Cardiac muscle cell (in vitro differentiated cells and primary cell): Measurements from ENCODE around the gene GABRB3. TPM values are rescaled to one million over a fixed set of nuclear protein-coding genes. Genes with fewer than 3 reads are reported as not detected.
A peak's percentile ranks its signal among the peaks of the same experiment; 100 is the strongest.

Experiments used
- DNase-seq, 2 donors: peaks; one replicate each; pipeline versions ENCODE4 v3.0.0 to v3.0.0-alpha.2; 2010 to 2017; ENCODE audit warnings: low read depth in 1 of 2, low spot score in 1 of 2
- H3K27ac ChIP-seq: fragments of 200-600 bp; sonication (generic); 2 replicates; pipeline ENCODE4 v1.5.1; 2016
- H3K27me3 ChIP-seq: fragments of 200-600 bp; sonication (generic); 2 replicates; pipeline ENCODE4 v1.6.0; 2016; ENCODE audit warnings: control low read depth
- H3K36me3 ChIP-seq: fragments of 200-600 bp; sonication (generic); 2 replicates; pipeline ENCODE4 v1.5.1; 2016; ENCODE audit warnings: control low read depth
- H3K4me1 ChIP-seq: fragments of 200-600 bp; sonication (generic); 2 replicates; pipeline ENCODE4 v1.8.1; 2017; ENCODE audit warnings: low read depth, mild to moderate bottlenecking, mixed run types
- H3K4me3 ChIP-seq: fragments of 200-600 bp; sonication (generic); 2 replicates; pipeline ENCODE4 v1.5.1; 2016; ENCODE audit warnings: mild to moderate bottlenecking
- H3K9me3 ChIP-seq: fragments of 200-600 bp; sonication (generic); 2 replicates; pipeline ENCODE4 v1.5.1; 2017; ENCODE audit warnings: low read depth, mild to moderate bottlenecking, control low read depth
- polyA plus RNA-seq: library from polyadenylated mRNA; unstranded; fragments of >200 nt; fragmentation: Nextera tagmentation; extraction: Ambion mirVana; gene quantifications from 2 replicates; pipeline ENCODE4 v1.2.1, GENCODE V29; 2016
- total RNA-seq: library from RNA; depleted of rRNA; stranded (reverse); fragments of >200 nt; gene quantifications from 2 replicates; pipeline ENCODE4 v1.2.3, GENCODE V29; 2016
- TF ChIP-seq, protein P1 (sequence below): IDR thresholded peaks from 2 replicates; pipeline ENCODE4 v1.5.1; 2012; ENCODE audit warnings: low read depth, mild to moderate bottlenecking, low read length

GABRB3 gene
- total and polyA plus RNA-seq, 2 experiments from 2014 or later, result 1.2 to 3.0 TPM

DNA sequence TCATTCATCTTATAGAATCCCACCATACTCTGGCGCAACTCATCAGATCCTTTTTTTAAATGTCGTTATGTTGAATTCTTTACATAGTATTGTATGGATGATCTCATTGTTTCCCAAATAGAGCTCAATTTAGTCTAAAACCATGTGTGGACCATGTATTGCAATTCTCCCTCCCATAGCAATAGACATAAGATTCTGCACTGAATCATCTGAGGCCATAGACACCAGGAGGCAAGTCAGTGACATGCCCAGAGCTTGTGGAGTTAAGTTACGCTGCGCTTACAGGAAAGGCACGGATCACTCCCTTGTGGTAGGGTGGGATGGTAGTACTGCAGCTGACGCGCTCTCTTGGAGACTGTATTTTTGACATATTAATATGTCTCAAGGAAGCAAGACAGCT is 211.0 kb downstream of the GABRB3 start:
- H3K36me3 ChIP-seq, result no peaks in the 10 kb centered on the region
- DNase-seq, result no peak
- peaks cover 4% of the 10 kb centered on the region for H3K27me3 ChIP-seq
- no peak overlapping the region for H3K4me3 ChIP-seq
- TF ChIP-seq, protein P1, sequence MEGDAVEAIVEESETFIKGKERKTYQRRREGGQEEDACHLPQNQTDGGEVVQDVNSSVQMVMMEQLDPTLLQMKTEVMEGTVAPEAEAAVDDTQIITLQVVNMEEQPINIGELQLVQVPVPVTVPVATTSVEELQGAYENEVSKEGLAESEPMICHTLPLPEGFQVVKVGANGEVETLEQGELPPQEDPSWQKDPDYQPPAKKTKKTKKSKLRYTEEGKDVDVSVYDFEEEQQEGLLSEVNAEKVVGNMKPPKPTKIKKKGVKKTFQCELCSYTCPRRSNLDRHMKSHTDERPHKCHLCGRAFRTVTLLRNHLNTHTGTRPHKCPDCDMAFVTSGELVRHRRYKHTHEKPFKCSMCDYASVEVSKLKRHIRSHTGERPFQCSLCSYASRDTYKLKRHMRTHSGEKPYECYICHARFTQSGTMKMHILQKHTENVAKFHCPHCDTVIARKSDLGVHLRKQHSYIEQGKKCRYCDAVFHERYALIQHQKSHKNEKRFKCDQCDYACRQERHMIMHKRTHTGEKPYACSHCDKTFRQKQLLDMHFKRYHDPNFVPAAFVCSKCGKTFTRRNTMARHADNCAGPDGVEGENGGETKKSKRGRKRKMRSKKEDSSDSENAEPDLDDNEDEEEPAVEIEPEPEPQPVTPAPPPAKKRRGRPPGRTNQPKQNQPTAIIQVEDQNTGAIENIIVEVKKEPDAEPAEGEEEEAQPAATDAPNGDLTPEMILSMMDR, result no peak
- H3K9me3 ChIP-seq, result no peaks in the 10 kb centered on the region
- H3K27ac ChIP-seq, result no peak overlapping the region
- peaks cover 14% of the 10 kb centered on the region for H3K4me1 ChIP-seq

GRCh38 chr15:26561130-26561529 is 211.7 kb downstream of the GABRB3 start:
- DNase-seq, result peak in 1 of 2 donors; percentile 78
- H3K4me1 ChIP-seq, result peaks cover 14% of the 10 kb centered on the region
- H3K36me3 ChIP-seq, result no peaks in the 10 kb centered on the region
- TF ChIP-seq, protein P1, result no peak
- no peak overlapping the region for H3K4me3 ChIP-seq
- H3K27me3 ChIP-seq, result peaks cover 7% of the 10 kb centered on the region
- H3K9me3 ChIP-seq, result no peaks in the 10 kb centered on the region
- H3K27ac ChIP-seq, result no peak overlapping the region

- Histone ChIP-seq H3K4me1 (peaks cover 8% of the 10 kb centered on the region), H3K4me3 (no peak overlapping the region), H3K36me3 (no peaks in the 10 kb centered on the region), H3K27ac (no peak overlapping the region), H3K9me3 (no peaks in the 10 kb centered on the region), H3K27me3 (peaks cover 18% of the 10 kb centered on the region)
- no peak for DNase-seq
- TF ChIP-seq, protein P1, result no peak
Measured at GRCh38 chr15:26555898-26556297, 217.0 kb downstream of the GABRB3 start.

DNA sequence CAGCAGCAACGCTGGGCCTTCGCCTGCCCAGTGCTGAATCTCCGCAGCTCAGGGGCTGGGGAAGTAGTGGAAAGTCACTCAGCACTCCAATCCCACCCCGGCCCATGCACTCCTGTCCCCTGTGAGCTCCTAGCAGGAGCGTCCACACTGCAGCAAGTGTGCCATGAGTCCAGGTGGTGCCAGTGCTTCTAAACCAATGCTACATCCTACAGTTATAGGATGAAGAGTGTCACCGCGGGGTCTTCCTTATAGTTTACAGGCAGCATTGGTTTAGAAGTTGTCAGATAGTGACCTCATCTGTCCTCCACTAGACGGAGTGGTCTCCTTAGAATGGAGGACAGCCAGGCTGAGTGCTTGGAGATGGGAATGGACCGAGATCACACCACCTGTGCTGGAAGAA is 221.4 kb downstream of the GABRB3 start:
- Histone ChIP-seq H3K36me3 (no peaks in the 10 kb centered on the region), H3K27ac (no peak overlapping the region), H3K4me1 (peaks cover 4% of the 10 kb centered on the region), H3K27me3 (peaks cover 18% of the 10 kb centered on the region), H3K9me3 (peaks cover 2% of the 10 kb centered on the region), H3K4me3 (no peak overlapping the region)
- TF ChIP-seq, protein P1, result no peak
- DNase-seq, result no peak

GRCh38 chr15:26550880-26551279 is 222.0 kb downstream of the GABRB3 start:
- peaks cover 4% of the 10 kb centered on the region for H3K4me1 ChIP-seq
- no peaks in the 10 kb centered on the region for H3K36me3 ChIP-seq
- TF ChIP-seq, protein P1, result no peak
- no peak overlapping the region for H3K27ac ChIP-seq
- H3K27me3 ChIP-seq, result peaks cover 12% of the 10 kb centered on the region
- DNase-seq, result no peak
- H3K4me3 ChIP-seq, result no peak overlapping the region
- H3K9me3 ChIP-seq, result peaks cover 2% of the 10 kb centered on the region

- TF ChIP-seq, protein P1, result no peak
- Histone ChIP-seq H3K27ac (no peak overlapping the region), H3K4me3 (no peak overlapping the region)
Measured at GRCh38 chr15:26537663-26538062, 235.2 kb downstream of the GABRB3 start.

More at GRCh38 chr15:26537663-26538062, 235.2 kb downstream of the GABRB3 start:
- no peaks in the 10 kb centered on the region for H3K9me3 ChIP-seq
- H3K27me3 ChIP-seq, result no peaks in the 10 kb centered on the region
- no peak for DNase-seq
- H3K36me3 ChIP-seq, result no peaks in the 10 kb centered on the region
- H3K4me1 ChIP-seq, result no peaks in the 10 kb centered on the region
